WTC11 (cell line): ENCODE results near the gene PROC. TPM values are rescaled to one million over a fixed set of nuclear protein-coding genes. Genes with fewer than 3 reads are reported as not detected.

Source experiments
- ATAC-seq: fragments of 200-7000 bp; cut with Tn5 transposase; 2 replicates; pipeline ENCODE4 v1.10.0; 2021; ENCODE audit warnings: mild to moderate bottlenecking, moderate library complexity
- CTCF ChIA-PET: fragments of 300-600 bp; sonication (Branson Sonifier 250); formaldehyde crosslinking; loops from one replicate; lab custom pipeline; 2021; ENCODE audit warnings: antibody characterized with exemption; lab: Charles Lee
- POLR2A ChIA-PET: fragments of 350-600 bp; sonication (Branson Sonifier 250); formaldehyde crosslinking; loops from one replicate; lab custom pipeline; 2021; ENCODE audit warnings: antibody characterized with exemption; lab: Charles Lee
- DNase-seq: peaks from one replicate; pipeline ENCODE4 v3.0.0; 2021; ENCODE audit warnings: low spot score
- H3K27ac Mint-ChIP-seq: 2 replicates; pipeline ENCODE4 v1.8.0; 2021; ENCODE audit warnings: mixed read lengths
- H3K27me3 Mint-ChIP-seq: 2 replicates; pipeline ENCODE4 v1.8.0; 2021; ENCODE audit warnings: low read depth, mild to moderate bottlenecking, moderate library complexity, mixed read lengths
- H3K36me3 Mint-ChIP-seq: 2 replicates; pipeline ENCODE4 v1.8.0; 2021; ENCODE audit warnings: mixed read lengths
- H3K4me1 Mint-ChIP-seq: 2 replicates; pipeline ENCODE4 v1.8.0; 2022; ENCODE audit warnings: mixed read lengths
- H3K4me3 Mint-ChIP-seq: 2 replicates; pipeline ENCODE4 v1.8.0; 2021; ENCODE audit warnings: mild to moderate bottlenecking, moderate library complexity, mixed read lengths
- H3K9me3 Mint-ChIP-seq: 2 replicates; pipeline ENCODE4 v1.8.0; 2021; ENCODE audit warnings: mixed read lengths
- ATF3 ChIP-seq: sonication (generic); formaldehyde crosslinking; conservative IDR thresholded peaks from 2 replicates; pipeline ENCODE4 v1.8.1; 2022; ENCODE audit warnings: mild to moderate bottlenecking, missing genetic modification reagents
- CTCF ChIP-seq: fragments of 200-600 bp; IDR thresholded peaks from 2 replicates; pipeline ENCODE4 v1.8.0; 2022; ENCODE audit warnings: antibody characterized with exemption
- E2F5 ChIP-seq: sonication (generic); formaldehyde crosslinking; IDR thresholded peaks from 2 replicates; pipeline ENCODE4 v1.8.1; 2022; ENCODE audit warnings: mild to moderate bottlenecking, moderate library complexity, missing genetic modification reagents
- ELF4 ChIP-seq: sonication (generic); formaldehyde crosslinking; IDR thresholded peaks from 2 replicates; pipeline ENCODE4 v1.8.1; 2022; ENCODE audit warnings: low read depth, mild to moderate bottlenecking, moderate library complexity, missing genetic modification reagents
- ESRRA ChIP-seq: sonication (generic); formaldehyde crosslinking; IDR thresholded peaks from 2 replicates; pipeline ENCODE4 v1.8.1; 2022; ENCODE audit warnings: mild to moderate bottlenecking, missing genetic modification reagents, borderline replicate concordance
- ETV6 ChIP-seq: sonication (generic); formaldehyde crosslinking; IDR thresholded peaks from 2 replicates; pipeline ENCODE4 v1.8.1; 2022; ENCODE audit warnings: mild to moderate bottlenecking, missing genetic modification reagents
- FOXJ3 ChIP-seq: sonication (generic); formaldehyde crosslinking; IDR thresholded peaks from 2 replicates; pipeline ENCODE4 v1.9.0; 2021; ENCODE audit warnings: missing genetic modification reagents, mild to moderate bottlenecking, borderline replicate concordance
- IRF1 ChIP-seq: sonication (generic); formaldehyde crosslinking; IDR thresholded peaks from 2 replicates; pipeline ENCODE4 v1.8.0; 2023; ENCODE audit warnings: missing genetic modification reagents
- IRF2 ChIP-seq: sonication (generic); formaldehyde crosslinking; IDR thresholded peaks from 2 replicates; pipeline ENCODE4 v1.8.0; 2022; ENCODE audit warnings: low read depth, missing genetic modification reagents, borderline replicate concordance
- MAX ChIP-seq: sonication (generic); formaldehyde crosslinking; IDR thresholded peaks from 2 replicates; pipeline ENCODE4 v1.8.0; 2022; ENCODE audit warnings: mild to moderate bottlenecking, missing genetic modification reagents
- MLX ChIP-seq: sonication (generic); formaldehyde crosslinking; IDR thresholded peaks from 2 replicates; pipeline ENCODE4 v1.8.1; 2023; ENCODE audit warnings: mild to moderate bottlenecking, missing genetic modification reagents, moderate library complexity
- RORB ChIP-seq: fragments of 250-450 bp; sonication (Bioruptor Pico); IDR thresholded peaks from 2 replicates; pipeline ENCODE4 v1.9.0; 2021; ENCODE audit warnings: mild to moderate bottlenecking
- SMAD4 ChIP-seq: sonication (generic); formaldehyde crosslinking; IDR thresholded peaks from 2 replicates; pipeline ENCODE4 v1.8.0; 2022; ENCODE audit warnings: mild to moderate bottlenecking, missing genetic modification reagents
- STAT6 ChIP-seq: sonication (generic); formaldehyde crosslinking; conservative IDR thresholded peaks from 2 replicates; pipeline ENCODE4 v1.8.1; 2023; ENCODE audit warnings: mild to moderate bottlenecking, low read depth, missing genetic modification reagents, moderate library complexity
- TEAD1 ChIP-seq: sonication (generic); formaldehyde crosslinking; IDR thresholded peaks from 2 replicates; pipeline ENCODE4 v1.8.0; 2022; ENCODE audit warnings: mild to moderate bottlenecking, missing genetic modification reagents
- ZBTB21 ChIP-seq: sonication (generic); formaldehyde crosslinking; IDR thresholded peaks from 2 replicates; pipeline ENCODE4 v1.8.1; 2023; ENCODE audit warnings: mild to moderate bottlenecking, missing genetic modification reagents, borderline replicate concordance
- ZNF281 ChIP-seq: sonication (generic); formaldehyde crosslinking; IDR thresholded peaks from 2 replicates; pipeline ENCODE4 v1.8.0; 2023; ENCODE audit warnings: mild to moderate bottlenecking, missing genetic modification reagents
- total RNA-seq: library from RNA; stranded (reverse); gene quantifications from 3 replicates; pipeline ENCODE4 v1.2.3, GENCODE V29; 2021

PROC gene
- total RNA-seq, 1 experiment from 2014 or later = 0.59 TPM

GRCh38 chr2:127378720-127379119 is 39.5 kb upstream of the PROC start (continued):
- TF ChIP-seq ESRRA (CRISPR knock-in tag) (no peak), RORB (CRISPR knock-in tag) (no peak), STAT6 (CRISPR knock-in tag) (no peak), IRF2 (no peak), ATF3 (no peak), E2F5 (CRISPR knock-in tag) (no peak), SMAD4 (CRISPR knock-in tag) (no peak), MAX (CRISPR knock-in tag) (no peak)

GRCh38 chr2:127379712-127380355 is 38.4 kb upstream of the PROC start:
- H3K4me1 Mint-ChIP-seq = no peaks in the 10 kb centered on the region
- H3K27ac Mint-ChIP-seq = no peak overlapping the region
- H3K27me3 Mint-ChIP-seq = no peaks in the 10 kb centered on the region
- TF ChIP-seq FOXJ3 (CRISPR knock-in tag) (no peak), TEAD1 (CRISPR knock-in tag) (no peak), ETV6 (no peak), ZNF281 (CRISPR knock-in tag) (no peak), IRF1 (CRISPR knock-in tag) (no peak)
- POLR2A ChIA-PET = no interaction called here
- H3K4me3 Mint-ChIP-seq = no peak overlapping the region
- H3K36me3 Mint-ChIP-seq = peaks cover 27% of the 10 kb centered on the region
- ATAC-seq (no peak), DNase-seq (no peak)
- CTCF ChIA-PET = interaction anchor here (1.7 kb wide), 1 partner anchor 36 kb away, joined by 5 read pairs; no protein-coding TSS in a partner anchor
- H3K9me3 Mint-ChIP-seq = peaks cover 25% of the 10 kb centered on the region

GRCh38 chr2:127381762-127382161 is 36.5 kb upstream of the PROC start:
- ATAC-seq (no peak), DNase-seq (no peak)
- ChIA-PET POLR2A (no interaction called here), CTCF (no interaction called here)
- H3K36me3 Mint-ChIP-seq = peaks cover 15% of the 10 kb centered on the region
- H3K4me1 Mint-ChIP-seq = peaks cover 11% of the 10 kb centered on the region
- H3K9me3 Mint-ChIP-seq = peaks cover 13% of the 10 kb centered on the region
- H3K27me3 Mint-ChIP-seq = no peaks in the 10 kb centered on the region; the same call in 1 of the 2 replicates
- H3K4me3 Mint-ChIP-seq = no peak overlapping the region
- H3K27ac Mint-ChIP-seq = no peak overlapping the region
- TF ChIP-seq ZNF281 (CRISPR knock-in tag) (no peak), CTCF (no peak), ZBTB21 (CRISPR knock-in tag) (no peak), ELF4 (CRISPR knock-in tag) (no peak), ATF3 (no peak), E2F5 (CRISPR knock-in tag) (no peak), ESRRA (CRISPR knock-in tag) (no peak), MLX (CRISPR knock-in tag) (no peak)
